Hepatocyte (in vitro differentiated cells): ENCODE results near the gene FAM13C.

Source experiments
- EZH2phosphoT487 ChIP-seq: fragments of 200-600 bp; sonication (generic); IDR thresholded peaks from one replicate; pipeline ENCODE4 v1.6.1; 2018; ENCODE audit warnings: antibody characterized with exemption, mild to moderate bottlenecking, low read depth, moderate library complexity; ENCODE audit not compliant: unreplicated experiment, severe bottlenecking
- TF ChIP-seq, protein P1 (sequence below): fragments of 200-600 bp; sonication (generic); IDR thresholded peaks from 2 replicates; pipeline ENCODE4 v1.5.1; 2016; ENCODE audit warnings: antibody characterized with exemption, mild to moderate bottlenecking; ENCODE audit not compliant: poor library complexity

- TF ChIP-seq, protein P1, sequence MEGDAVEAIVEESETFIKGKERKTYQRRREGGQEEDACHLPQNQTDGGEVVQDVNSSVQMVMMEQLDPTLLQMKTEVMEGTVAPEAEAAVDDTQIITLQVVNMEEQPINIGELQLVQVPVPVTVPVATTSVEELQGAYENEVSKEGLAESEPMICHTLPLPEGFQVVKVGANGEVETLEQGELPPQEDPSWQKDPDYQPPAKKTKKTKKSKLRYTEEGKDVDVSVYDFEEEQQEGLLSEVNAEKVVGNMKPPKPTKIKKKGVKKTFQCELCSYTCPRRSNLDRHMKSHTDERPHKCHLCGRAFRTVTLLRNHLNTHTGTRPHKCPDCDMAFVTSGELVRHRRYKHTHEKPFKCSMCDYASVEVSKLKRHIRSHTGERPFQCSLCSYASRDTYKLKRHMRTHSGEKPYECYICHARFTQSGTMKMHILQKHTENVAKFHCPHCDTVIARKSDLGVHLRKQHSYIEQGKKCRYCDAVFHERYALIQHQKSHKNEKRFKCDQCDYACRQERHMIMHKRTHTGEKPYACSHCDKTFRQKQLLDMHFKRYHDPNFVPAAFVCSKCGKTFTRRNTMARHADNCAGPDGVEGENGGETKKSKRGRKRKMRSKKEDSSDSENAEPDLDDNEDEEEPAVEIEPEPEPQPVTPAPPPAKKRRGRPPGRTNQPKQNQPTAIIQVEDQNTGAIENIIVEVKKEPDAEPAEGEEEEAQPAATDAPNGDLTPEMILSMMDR: no peak
- no peak for TF ChIP-seq EZH2phosphoT487
Measured at GRCh38 chr10:59325116-59325515, 37.2 kb downstream of the FAM13C start.
